Stimulated activated naive CD4-positive, alpha-beta T cell treated with Interleukin-2 at 50 U/mL for 16 hours (primary cell): ENCODE measurements around the gene ADAM12.
"Not testable (repeated sequence)": the region's sequence is repeated elsewhere in the genome, so short reads cannot be mapped to it uniquely, and the experiment has no call there.

ENCODE experiments used
- DNase-seq: peaks from one replicate; lab custom pipeline; 2025; lab: John Stamatoyannopoulos, UW

The ADAM12 gene

GRCh38 chr10:126405239-126405775 lies 17.0 kb upstream of the ADAM12 start:
- DNase-seq: no peak

GRCh38 chr10:126402721-126403695 lies 14.7 kb upstream of the ADAM12 start:
- DNase-seq: no peak

GRCh38 chr10:126400641-126401040 lies 12.4 kb upstream of the ADAM12 start:
- DNase-seq: no peak

GRCh38 chr10:126398924-126399323 lies 10.6 kb upstream of the ADAM12 start:
- DNase-seq: no peak

GRCh38 chr10:126398383-126398743 lies 10.1 kb upstream of the ADAM12 start:
- DNase-seq: no peak

GRCh38 chr10:126397640-126398382 lies 9.5 kb upstream of the ADAM12 start:
- no peak for DNase-seq

- no peak for DNase-seq
Observed at GRCh38 chr10:126397156-126397555, 8.9 kb upstream of the ADAM12 start.

GRCh38 chr10:126394948-126395347 lies 6.7 kb upstream of the ADAM12 start:
- no peak for DNase-seq

GRCh38 chr10:126393076-126393475 lies 4.8 kb upstream of the ADAM12 start:
- DNase-seq: no peak

GRCh38 chr10:126392469-126392868 lies 4.2 kb upstream of the ADAM12 start:
- no peak for DNase-seq

GRCh38 chr10:126392068-126392467 lies 3.8 kb upstream of the ADAM12 start:
- DNase-seq: no peak

- DNase-seq: no peak
Observed at GRCh38 chr10:126391192-126391885, 3.1 kb upstream of the ADAM12 start.

- no peak for DNase-seq
Observed at GRCh38 chr10:126390324-126390723, 2.0 kb upstream of the ADAM12 start.

GRCh38 chr10:126387041-126387921 lies 996 bp downstream of the ADAM12 start:
- DNase-seq: peak; percentile 35

- DNase-seq: no peak
Observed at GRCh38 chr10:126384269-126384873, 3.9 kb downstream of the ADAM12 start.

- DNase-seq: no peak
Observed at GRCh38 chr10:126380352-126381076, 7.8 kb downstream of the ADAM12 start.

- DNase-seq: not testable (repeated sequence)
Observed at GRCh38 chr10:126379166-126379565, 9.1 kb downstream of the ADAM12 start.

GRCh38 chr10:126376956-126377355 lies 11.3 kb downstream of the ADAM12 start:
- no peak for DNase-seq

GRCh38 chr10:126375926-126376554 lies 12.2 kb downstream of the ADAM12 start:
- DNase-seq: no peak

GRCh38 chr10:126375299-126375698 lies 13.0 kb downstream of the ADAM12 start:
- DNase-seq: no peak
